LNCaP clone FGC (cell line): ENCODE data around the gene PMFBP1.

ENCODE experiments used
- DNase-seq: peaks from one replicate; pipeline ENCODE4 v3.0.0-alpha.2; 2011; ENCODE audit warnings: low read depth
- H3K4me3 ChIP-seq: 2 replicates; pipeline ENCODE4 v1.5.1; 2011; ENCODE audit warnings: mild to moderate bottlenecking, low read depth, low read length, control low read depth
- CTCF ChIP-seq: IDR thresholded peaks from 2 replicates; pipeline ENCODE4 v1.5.1; 2012; ENCODE audit warnings: mild to moderate bottlenecking; ENCODE audit not compliant: control insufficient read depth, insufficient read depth; ENCODE audit errors: extremely low read depth

Gene PMFBP1

GRCh38 chr16:72159801-72160200 is 12.2 kb downstream of the PMFBP1 start:
- TF ChIP-seq CTCF: no peak
- no peak for DNase-seq
- no peak overlapping the region for H3K4me3 ChIP-seq

GRCh38 chr16:72159386-72159785 is 12.6 kb downstream of the PMFBP1 start:
- TF ChIP-seq CTCF: no peak
- no peak overlapping the region for H3K4me3 ChIP-seq
- DNase-seq: no peak

GRCh38 chr16:72149676-72150464 is 22.1 kb downstream of the PMFBP1 start:
- TF ChIP-seq CTCF: no peak
- no peak for DNase-seq
- H3K4me3 ChIP-seq: no peak overlapping the region

- no peak overlapping the region for H3K4me3 ChIP-seq
- TF ChIP-seq CTCF: no peak
- no peak for DNase-seq
Measured at GRCh38 chr16:72142476-72142875, 29.5 kb downstream of the PMFBP1 start.

GRCh38 chr16:72139908-72140307 is 32.0 kb downstream of the PMFBP1 start:
- no peak for TF ChIP-seq CTCF
- no peak overlapping the region for H3K4me3 ChIP-seq
- DNase-seq: no peak

- no peak overlapping the region for H3K4me3 ChIP-seq
- TF ChIP-seq CTCF: no peak
- no peak for DNase-seq
Measured at GRCh38 chr16:72138064-72138572, 33.8 kb downstream of the PMFBP1 start.
